Naive thymus-derived CD4-positive, alpha-beta T cell (primary cell): Measurements from ENCODE around the gene UPK3A. TPM values are rescaled to one million over a fixed set of nuclear protein-coding genes. Genes with fewer than 3 reads are reported as not detected.

Experiments
- ATAC-seq: fragments of 150-1000 bp; cut with Tn5 transposase; 2 replicates; pipeline ENCODE4 v1.10.0; 2021; ENCODE audit warnings: mild to moderate bottlenecking, moderate library complexity
- CTCF ChIA-PET: fragments of 350-600 bp; sonication (Branson Sonifier 250); formaldehyde crosslinking; loops from one replicate; lab custom pipeline; 2021; ENCODE audit warnings: antibody characterized with exemption; lab: Charles Lee
- POLR2A ChIA-PET: fragments of 350-600 bp; sonication (Branson Sonifier 250); formaldehyde crosslinking; loops from one replicate; lab custom pipeline; 2021; ENCODE audit warnings: antibody characterized with exemption, inconsistent platforms; lab: Charles Lee
- DNase-seq, 9 donors: peaks; one replicate each; pipeline versions ENCODE4 v3.0.0 to v3.0.0-alpha.2; 2020 to 2022; ENCODE audit warnings: mixed read lengths in 1 of 9
- H3K27ac ChIP-seq: one replicate; pipeline ENCODE4 v1.7.0; 2013; ENCODE audit warnings: mild to moderate bottlenecking, low read depth, low read length, moderate library complexity
- H3K27me3 ChIP-seq, 2 donors: one replicate each; pipeline ENCODE4 v1.7.0; 2013; ENCODE audit warnings: low read length in 2 of 2, mild to moderate bottlenecking in 2 of 2, moderate library complexity in 2 of 2; ENCODE audit not compliant: control insufficient read depth in 2 of 2, insufficient read depth in 2 of 2
- H3K36me3 ChIP-seq, 3 experiments: 1 replicate in 2 of 3; 2 replicates in 1 of 3; pipeline ENCODE4 v1.7.0; 2013; ENCODE audit warnings: low read length in 3 of 3, mild to moderate bottlenecking in 3 of 3, moderate library complexity in 1 of 3; ENCODE audit not compliant: insufficient read depth in 3 of 3, control insufficient read depth in 2 of 3
- H3K4me1 ChIP-seq, 2 donors: one replicate each; pipeline ENCODE4 v1.7.0; 2013; ENCODE audit warnings: low read length in 2 of 2, mild to moderate bottlenecking in 2 of 2, moderate library complexity in 1 of 2; ENCODE audit not compliant: control insufficient read depth in 2 of 2, insufficient read depth in 2 of 2
- H3K4me3 ChIP-seq: 2 replicates; pipeline ENCODE4 v1.7.0; 2013; ENCODE audit warnings: mild to moderate bottlenecking, low read length
- H3K9me3 ChIP-seq, 3 experiments: 1 replicate in 2 of 3; 2 replicates in 1 of 3; pipeline ENCODE4 v1.7.0; 2013; ENCODE audit warnings: low read length in 3 of 3; ENCODE audit not compliant: control insufficient read depth in 2 of 3
- H3K27ac Mint-ChIP-seq, 9 donors: one replicate each; pipeline ENCODE4 v1.8.0; 2020 to 2022; ENCODE audit warnings: mixed read lengths in 9 of 9, mild to moderate bottlenecking in 8 of 9, moderate library complexity in 5 of 9, inconsistent platforms in 2 of 9
- H3K27me3 Mint-ChIP-seq, 5 donors: one replicate each; pipeline ENCODE4 v1.8.0; 2021 to 2022; ENCODE audit warnings: mixed read lengths in 5 of 5, mild to moderate bottlenecking in 1 of 5
- H3K36me3 Mint-ChIP-seq, 5 donors: one replicate each; pipeline ENCODE4 v1.8.0; 2020 to 2022; ENCODE audit warnings: mixed read lengths in 5 of 5, mild to moderate bottlenecking in 3 of 5, inconsistent platforms in 1 of 5
- H3K4me1 Mint-ChIP-seq, 7 donors: one replicate each; pipeline ENCODE4 v1.8.0; 2020 to 2022; ENCODE audit warnings: mixed read lengths in 7 of 7, mild to moderate bottlenecking in 3 of 7, inconsistent platforms in 1 of 7
- H3K4me3 Mint-ChIP-seq, 10 donors: one replicate each; pipeline ENCODE4 v1.8.0; 2020 to 2022; ENCODE audit warnings: mild to moderate bottlenecking in 10 of 10, mixed read lengths in 10 of 10, moderate library complexity in 6 of 10, inconsistent platforms in 2 of 10
- H3K9me3 Mint-ChIP-seq, 11 donors: one replicate each; pipeline ENCODE4 v1.8.0; 2020 to 2022; ENCODE audit warnings: mixed read lengths in 11 of 11, mild to moderate bottlenecking in 4 of 11, inconsistent platforms in 1 of 11, moderate library complexity in 1 of 11
- intact Hi-C, 2 donors: fragments of 100-400 bp; cut with micrococcal nuclease; formaldehyde crosslinking; loops; one replicate each; pipeline ENCODE4 v1.15.1; 2023
- polyA plus RNA-seq, 2 donors: library from polyadenylated mRNA; unstranded; fragments of 300-500 nt; fragmentation: Illumina TruSeq; gene quantifications; one replicate each; pipeline ENCODE4 v1.2.3, GENCODE V29; 2021
- total RNA-seq, 6 experiments: library from RNA in 5 of 6; stranded (reverse) in 5 of 6; gene quantifications; 1 replicate in 5 of 6; 2 replicates in 1 of 6; pipeline ENCODE4 v1.2.3 and lab custom pipeline; 2021 to 2026

The UPK3A gene
- total and polyA plus RNA-seq, 7 experiments from 2014 or later = 0.25 to 0.61 TPM; not detected in 5

DNA sequence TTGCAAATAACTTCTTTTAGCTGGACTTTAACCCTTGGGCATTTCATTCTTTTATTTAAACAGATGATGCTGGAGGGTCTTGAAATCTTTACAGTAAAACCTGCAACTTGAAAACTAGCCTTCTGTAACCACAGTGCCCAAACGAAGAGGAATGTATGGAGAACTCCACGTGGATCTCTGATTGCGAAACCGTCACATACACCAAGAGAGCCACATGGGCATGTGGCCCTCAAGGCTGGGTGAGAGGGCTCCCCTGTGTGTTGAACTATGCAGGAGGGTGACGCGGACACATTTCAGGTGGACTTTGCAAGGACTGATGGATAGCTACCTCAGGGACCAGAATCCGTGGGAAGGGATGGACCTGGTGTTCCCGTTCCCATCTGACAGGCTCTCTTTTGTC, 55.6 kb downstream of the UPK3A start:
- H3K4me1 Mint-ChIP-seq = peaks cover 5 to 75% (median 49%) of the 10 kb centered on the region in 7 donors
- POLR2A ChIA-PET = interaction anchor here (1.2 kb wide), 2 partner anchors 14 to 15 kb away, joined by 3 to 6 read pairs; no protein-coding TSS in a partner anchor
- intact Hi-C loops = loop anchor here (2.0 to 5.0 kb wide), 2 partner anchors 22 to 72 kb away; partner anchors contain the start of genes RIBC2 (in 1 of the 2) and SMC1B (in 1 of the 2)
- no peak overlapping the region for H3K27ac ChIP-seq
- H3K36me3 ChIP-seq = peaks cover 0 to 77% (median 7%) of the 10 kb centered on the region in 3 experiments
- no peaks in the 10 kb centered on the region for H3K27me3 ChIP-seq
- no peaks in the 10 kb centered on the region for H3K9me3 Mint-ChIP-seq
- H3K4me3 Mint-ChIP-seq = peak overlapping the region in 7 of 10 donors; percentile 13 to 70 (median 30)
- peaks cover 5 to 35% (median 26%) of the 10 kb centered on the region in 5 donors for H3K36me3 Mint-ChIP-seq
- peak overlapping the region; percentile 14 to 98 (median 92) for H3K27ac Mint-ChIP-seq
- no peaks in the 10 kb centered on the region for H3K27me3 Mint-ChIP-seq
- no peaks in the 10 kb centered on the region for H3K9me3 ChIP-seq
- ATAC-seq (no peak), DNase-seq (no peak)
- CTCF ChIA-PET = no interaction called here
- H3K4me1 ChIP-seq = peaks cover 0 to 24% of the 10 kb centered on the region in 2 donors
- H3K4me3 ChIP-seq = no peak overlapping the region

DNA sequence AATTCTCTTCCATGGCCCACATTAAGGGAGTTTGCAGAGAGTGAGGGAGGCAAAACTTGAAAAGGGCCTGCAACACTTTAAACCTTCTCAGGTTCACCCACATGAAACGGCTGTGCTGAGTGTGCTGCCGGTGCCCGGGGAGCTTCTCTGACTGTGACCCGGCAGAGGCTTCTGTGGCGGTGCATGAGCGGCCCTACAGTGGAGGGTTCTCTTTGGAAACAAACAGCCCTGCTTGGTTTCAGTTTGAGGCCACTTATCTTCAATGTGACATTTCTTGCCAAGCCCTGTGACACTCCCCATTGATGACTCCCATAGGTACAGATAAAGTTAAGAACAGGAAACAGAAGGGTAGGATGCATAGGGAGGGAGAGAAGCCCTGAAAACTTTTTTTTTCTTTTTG, 56.7 kb downstream of the UPK3A start:
- ATAC-seq = peak; percentile 90
- Histone ChIP-seq H3K4me1 (peaks cover 0 to 24% of the 10 kb centered on the region in 2 donors), H3K36me3 (peaks cover 0 to 74% (median 7%) of the 10 kb centered on the region in 3 experiments), H3K4me3 (no peak overlapping the region), H3K27me3 (no peaks in the 10 kb centered on the region), H3K9me3 (no peaks in the 10 kb centered on the region), H3K27ac (peak overlapping the region; percentile 62)
- Mint-ChIP-seq H3K36me3 (peaks cover 7 to 34% (median 28%) of the 10 kb centered on the region in 5 donors), H3K27me3 (no peaks in the 10 kb centered on the region), H3K4me1 (peaks cover 5 to 66% (median 42%) of the 10 kb centered on the region in 7 donors), H3K27ac (peak overlapping the region; percentile 86 to 98 (median 93)), H3K9me3 (no peaks in the 10 kb centered on the region), H3K4me3 (peak overlapping the region; percentile 53 to 75 (median 62))
- ChIA-PET POLR2A (interaction anchor here (0.5 to 2.3 kb wide), 12 partner anchors 10 to 92 kb away, joined by 3 to 13 read pairs (median 3); partner anchors contain the start of genes FAM118A and UPK3A), CTCF (interaction anchor here (0.6 to 1.2 kb wide), 4 partner anchors 10 to 69 kb away, joined by 3 to 4 read pairs (median 3); no protein-coding TSS in a partner anchor)
- intact Hi-C loops = loop anchor here (1.0 to 5.0 kb wide), 5 partner anchors 23 to 72 kb away; partner anchors contain the start of genes FAM118A (in 1 of the 2), RIBC2 (in 1 of the 2) and SMC1B (in 1 of the 2)
- peak in 8 of 9 donors; percentile 36 to 90 (median 84) for DNase-seq

DNA sequence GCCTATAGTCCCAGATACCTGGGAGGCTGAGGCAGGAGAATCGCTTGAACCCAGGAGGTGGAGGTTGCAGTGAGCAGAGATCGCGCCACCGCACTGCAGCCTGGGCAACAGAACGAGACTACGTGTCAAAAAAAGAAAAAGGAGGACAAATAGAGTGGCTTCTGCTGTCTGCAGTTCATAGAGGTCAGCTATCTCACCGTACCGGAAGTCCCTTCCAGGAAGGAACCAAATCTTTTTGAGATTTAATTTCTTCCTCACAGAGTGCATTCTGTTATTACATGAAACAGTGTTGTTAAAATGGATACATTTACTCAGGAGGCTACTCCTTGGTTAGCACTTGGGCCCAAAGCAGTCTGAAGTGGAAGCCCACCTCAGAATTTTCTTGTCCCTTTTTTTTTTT, 58.4 kb downstream of the UPK3A start:
- Histone ChIP-seq H3K36me3 (peaks cover 0 to 61% (median 7%) of the 10 kb centered on the region in 3 experiments), H3K9me3 (no peaks in the 10 kb centered on the region), H3K4me1 (peaks cover 0 to 24% of the 10 kb centered on the region in 2 donors), H3K27me3 (no peaks in the 10 kb centered on the region), H3K4me3 (no peak overlapping the region), H3K27ac (no peak overlapping the region)
- peaks cover 5 to 49% (median 27%) of the 10 kb centered on the region in 7 donors for H3K4me1 Mint-ChIP-seq
- intact Hi-C loops = loop anchor here in 1 of 2 donors (5.0 kb wide), 1 partner anchor 69 kb away; the partner anchor contains the start of genes RIBC2 and SMC1B
- no peaks in the 10 kb centered on the region for H3K27me3 Mint-ChIP-seq
- peak overlapping the region in 6 of 9 donors; percentile 58 to 93 (median 77) for H3K27ac Mint-ChIP-seq
- DNase-seq (no peak), ATAC-seq (no peak)
- H3K9me3 Mint-ChIP-seq = no peaks in the 10 kb centered on the region
- CTCF ChIA-PET = interaction anchor here (0.6 kb wide), 1 partner anchor 97 kb away, joined by 4 read pairs; no protein-coding TSS in a partner anchor
- POLR2A ChIA-PET = interaction anchor here (1.1 to 2.3 kb wide), 2 partner anchors 23 to 99 kb away, joined by 4 to 13 read pairs; no protein-coding TSS in a partner anchor
- H3K36me3 Mint-ChIP-seq = peaks cover 9 to 30% (median 22%) of the 10 kb centered on the region in 5 donors
- H3K4me3 Mint-ChIP-seq = no peak overlapping the region

DNA sequence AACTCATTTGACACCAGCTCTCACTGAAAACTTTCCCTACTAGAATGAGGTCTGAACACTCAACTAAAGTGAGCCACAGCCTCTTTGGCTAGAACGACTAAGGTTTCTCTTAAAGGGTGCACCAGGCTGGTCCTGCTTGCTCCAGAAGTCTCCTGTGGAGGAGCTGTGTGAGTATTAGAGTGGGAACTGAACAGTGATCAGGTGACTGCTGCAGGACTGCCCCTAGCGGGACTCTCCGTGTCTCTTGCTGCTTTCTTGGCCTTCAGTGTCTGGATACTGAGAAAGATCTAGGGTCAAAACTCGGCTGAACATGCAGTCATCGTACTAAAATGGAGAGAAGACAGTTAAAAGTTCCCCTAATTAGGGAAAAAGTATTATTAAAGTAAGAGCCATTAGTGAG, 59.6 kb downstream of the UPK3A start:
- ATAC-seq = no peak
- DNase-seq = no peak
- Histone ChIP-seq H3K4me1 (peaks cover 0 to 24% of the 10 kb centered on the region in 2 donors), H3K27me3 (no peaks in the 10 kb centered on the region), H3K4me3 (no peak overlapping the region), H3K36me3 (peaks cover 0 to 52% (median 7%) of the 10 kb centered on the region in 3 experiments), H3K27ac (no peak overlapping the region), H3K9me3 (no peaks in the 10 kb centered on the region)
- no peaks in the 10 kb centered on the region for H3K9me3 Mint-ChIP-seq
- peaks cover 9 to 28% (median 21%) of the 10 kb centered on the region in 5 donors for H3K36me3 Mint-ChIP-seq
- peak overlapping the region in 8 of 9 donors; percentile 36 to 90 (median 76) for H3K27ac Mint-ChIP-seq
- peaks cover 5 to 42% (median 26%) of the 10 kb centered on the region in 7 donors for H3K4me1 Mint-ChIP-seq
- no peak overlapping the region for H3K4me3 Mint-ChIP-seq
- H3K27me3 Mint-ChIP-seq = no peaks in the 10 kb centered on the region
- CTCF ChIA-PET = no interaction called here
- intact Hi-C loops = loop anchor here in 1 of 2 donors (5.0 kb wide), 1 partner anchor 68 kb away; the partner anchor contains the start of genes RIBC2 and SMC1B
- POLR2A ChIA-PET = no interaction called here

Other genes with a start within 250 kb of the UPK3A start
- gene NUP50, start 121.0 kb upstream of the UPK3A start, total RNA-seq = 100 to 1,000 TPM; 107 to 151 (median 130) TPM
- gene NUP50, start 121.0 kb upstream of the UPK3A start, polyA plus RNA-seq = 10 to 100 TPM; 50.6 to 91.4 TPM
- 10 to 100 TPM; 13.2 to 58.2 (median 27.9) TPM for gene KIAA0930, start 44.1 kb upstream of the UPK3A start, total RNA-seq
- gene KIAA0930, start 44.1 kb upstream of the UPK3A start, polyA plus RNA-seq = 1 to 10 TPM; 2.3 to 2.5 TPM
- gene FAM118A, start 25.0 kb downstream of the UPK3A start, total RNA-seq = 100 to 1,000 TPM in 4 of 5 experiments, 10 to 100 TPM in 1; 61.3 to 216 (median 111) TPM
- gene FAM118A, start 25.0 kb downstream of the UPK3A start, polyA plus RNA-seq = 10 to 100 TPM; 54.0 to 81.6 TPM
- under 1 TPM in 2 of 5 experiments, not detected in 3; 0.11 to 0.70 TPM for gene SMC1B, start 128.7 kb downstream of the UPK3A start, total RNA-seq
- not detected for gene SMC1B, start 128.7 kb downstream of the UPK3A start, polyA plus RNA-seq
- 1 to 10 TPM in 2 of 5 experiments, under 1 TPM in 1, not detected in 2; 0.59 to 9.5 (median 1.4) TPM for gene RIBC2, start 128.7 kb downstream of the UPK3A start, total RNA-seq
- gene RIBC2, start 128.7 kb downstream of the UPK3A start, polyA plus RNA-seq = not detected
- gene FBLN1, start 217.9 kb downstream of the UPK3A start, total RNA-seq = 1 to 10 TPM in 1 of 5 experiments, under 1 TPM in 1, not detected in 3; 0.11 to 1.1 TPM
- gene FBLN1, start 217.9 kb downstream of the UPK3A start, polyA plus RNA-seq = not detected